ENCODE measurements around the gene LHPP.
A peak's percentile ranks its signal among the peaks of the same experiment; 100 is the strongest.
"Not testable (repeated sequence)": the region's sequence is repeated elsewhere in the genome, so short reads cannot be mapped to it uniquely, and the experiment has no call there.

The LHPP gene

DNA sequence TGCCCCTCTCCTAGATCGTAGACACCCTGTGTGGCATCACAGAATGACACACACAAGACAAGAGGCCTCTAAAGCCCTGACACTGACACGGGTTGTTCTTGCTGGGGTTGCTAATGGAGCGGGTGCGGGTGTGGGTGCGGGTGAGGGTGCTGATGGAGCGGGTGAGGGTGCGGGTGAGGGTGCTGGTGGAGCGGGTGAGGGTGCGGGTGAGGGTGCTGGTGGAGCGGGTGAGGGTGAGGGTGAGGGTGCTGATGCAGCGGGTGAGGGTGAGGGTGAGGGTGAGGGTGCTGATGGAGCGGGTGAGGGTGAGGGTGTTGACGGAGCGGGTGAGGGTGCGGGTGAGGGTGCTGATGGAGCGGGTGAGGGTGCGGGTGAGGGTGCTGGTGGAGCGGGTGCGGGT, 148.6 kb downstream of the LHPP start:
- not testable (repeated sequence) for FAIRE-seq; DNase-seq (ENCODE audit: extremely low spot score, insufficient read length, low read depth)

- FAIRE-seq; DNase-seq (ENCODE audit: extremely low spot score, insufficient read length, low read depth): not testable (repeated sequence)
Observed at GRCh38 chr10:124610851-124611250, 149.2 kb downstream of the LHPP start.

DNA sequence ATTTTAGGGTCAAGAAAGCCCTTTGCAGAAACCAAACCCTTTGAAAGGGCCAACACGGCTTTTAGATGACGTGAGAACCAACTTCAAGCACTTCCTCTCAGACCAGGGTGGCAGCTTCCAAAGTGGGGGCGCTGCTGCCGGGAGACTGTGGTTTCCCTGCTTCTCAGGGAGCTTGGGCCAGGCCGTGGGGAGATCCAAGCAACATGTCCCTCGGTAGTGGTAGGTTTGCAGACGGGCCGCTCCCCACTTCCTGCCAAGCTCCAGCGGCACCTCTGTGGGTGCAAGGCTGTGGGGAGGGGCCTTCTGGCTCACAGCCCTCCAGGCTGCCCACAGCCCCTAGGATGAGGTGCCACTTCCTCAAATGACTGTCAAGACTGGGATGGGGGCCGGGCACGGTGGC, 150.1 kb downstream of the LHPP start:
- no peak for DNase-seq (ENCODE audit: extremely low spot score, insufficient read length, low read depth)
- no peak for FAIRE-seq

DNA sequence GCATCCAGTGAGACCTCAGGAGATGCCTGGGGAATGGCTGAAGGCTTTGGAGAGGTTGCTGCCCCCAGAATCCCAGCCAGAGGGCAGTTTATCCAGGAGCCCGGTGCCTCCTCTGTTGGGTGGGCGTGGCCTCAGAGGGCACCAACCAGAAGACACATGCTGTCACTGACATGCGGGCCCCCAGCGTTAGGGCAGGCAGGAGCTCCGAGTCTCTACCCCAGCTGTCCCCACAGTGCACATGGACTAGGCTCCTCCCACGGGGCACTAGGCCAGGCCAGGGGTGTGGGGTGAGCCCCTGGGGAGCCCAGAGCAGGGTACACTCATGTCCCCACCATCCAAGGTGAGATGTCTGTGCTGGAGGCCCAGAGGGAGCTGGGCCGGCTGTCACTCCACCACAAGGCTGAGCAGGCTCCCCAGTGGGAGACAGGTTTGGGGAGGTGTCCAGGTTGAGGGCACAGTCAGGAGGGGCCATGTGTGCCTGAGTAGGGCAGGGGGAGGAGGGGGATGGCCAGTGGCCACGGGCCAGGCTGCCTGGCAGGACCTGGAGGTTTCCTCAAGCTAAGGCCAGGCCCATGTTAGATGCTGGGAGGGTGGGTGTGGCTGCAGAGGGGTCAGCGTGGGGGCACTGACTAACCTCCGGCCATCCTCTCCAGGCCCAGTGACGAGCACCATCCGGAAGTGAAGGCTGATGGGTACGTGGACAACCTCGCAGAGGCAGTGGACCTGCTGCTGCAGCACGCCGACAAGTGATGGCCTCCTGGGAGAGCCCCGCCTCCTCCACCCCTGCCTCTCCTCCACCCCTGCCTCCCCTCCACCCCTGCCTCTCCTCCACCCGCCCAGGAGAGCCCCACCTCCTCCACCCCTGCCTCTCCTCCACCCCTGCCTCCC, 151.2 kb downstream of the LHPP start:
- FAIRE-seq, result no peak

DNA sequence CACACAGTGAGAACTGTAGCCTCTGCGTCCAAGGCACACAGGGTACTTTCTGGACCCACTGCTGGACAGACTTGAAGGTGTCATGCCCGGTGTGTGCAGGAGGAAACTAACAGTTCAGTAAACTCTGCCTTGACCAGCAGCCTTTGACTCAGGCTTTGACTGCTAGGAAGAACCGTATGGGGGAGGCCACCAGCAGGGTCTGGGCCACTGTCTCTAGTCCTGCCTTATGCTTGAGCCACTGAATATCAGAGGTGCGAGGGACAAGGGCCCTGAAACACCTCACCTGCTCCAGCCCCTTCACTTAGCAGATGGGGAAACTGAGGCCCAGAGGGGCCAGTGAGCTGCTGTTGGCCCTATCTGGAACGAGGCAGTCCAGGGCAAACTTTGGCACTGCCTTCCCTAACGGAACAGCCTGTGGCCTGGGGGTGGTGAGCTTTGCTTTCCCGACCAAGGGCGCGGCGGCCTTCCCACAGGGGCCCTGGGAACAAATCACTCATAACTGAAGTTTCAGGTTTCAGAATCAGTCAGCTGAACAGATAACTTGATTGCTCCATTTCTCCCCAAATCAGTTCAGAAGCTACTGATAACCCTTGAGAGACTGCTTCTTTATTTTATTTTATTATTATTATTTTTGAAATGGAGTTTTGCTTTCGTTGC, 152.5 kb downstream of the LHPP start:
- DNase-seq (ENCODE audit: extremely low spot score, insufficient read length, low read depth) (peak; percentile 60), FAIRE-seq (peak; percentile 87)

More for the DNA sequence above, 151.2 kb downstream of the LHPP start:
- DNase-seq (ENCODE audit: extremely low spot score, insufficient read length, low read depth), result no peak

DNA sequence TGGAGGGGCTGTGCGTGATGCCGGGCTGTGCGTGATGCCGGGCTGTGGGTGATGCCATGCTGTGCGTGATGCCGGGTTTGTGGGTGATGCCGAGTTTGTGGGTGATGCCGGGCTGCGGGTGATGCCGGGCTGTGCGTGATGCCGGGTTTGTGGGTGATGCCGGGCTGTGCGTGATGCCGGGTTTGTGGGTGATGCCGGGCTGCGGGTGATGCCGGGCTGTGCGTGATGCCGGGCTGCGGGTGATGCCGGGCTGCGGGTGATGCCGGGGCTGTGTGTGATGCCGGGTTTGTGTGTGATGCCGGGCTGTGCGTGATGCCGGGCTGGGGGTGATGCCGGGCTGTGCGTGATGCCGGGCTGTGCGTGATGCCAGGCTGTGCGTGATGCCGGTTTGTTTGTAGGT, 153.6 kb downstream of the LHPP start:
- DNase-seq (ENCODE audit: extremely low spot score, insufficient read length, low read depth) (no peak), FAIRE-seq (no peak)

DNA sequence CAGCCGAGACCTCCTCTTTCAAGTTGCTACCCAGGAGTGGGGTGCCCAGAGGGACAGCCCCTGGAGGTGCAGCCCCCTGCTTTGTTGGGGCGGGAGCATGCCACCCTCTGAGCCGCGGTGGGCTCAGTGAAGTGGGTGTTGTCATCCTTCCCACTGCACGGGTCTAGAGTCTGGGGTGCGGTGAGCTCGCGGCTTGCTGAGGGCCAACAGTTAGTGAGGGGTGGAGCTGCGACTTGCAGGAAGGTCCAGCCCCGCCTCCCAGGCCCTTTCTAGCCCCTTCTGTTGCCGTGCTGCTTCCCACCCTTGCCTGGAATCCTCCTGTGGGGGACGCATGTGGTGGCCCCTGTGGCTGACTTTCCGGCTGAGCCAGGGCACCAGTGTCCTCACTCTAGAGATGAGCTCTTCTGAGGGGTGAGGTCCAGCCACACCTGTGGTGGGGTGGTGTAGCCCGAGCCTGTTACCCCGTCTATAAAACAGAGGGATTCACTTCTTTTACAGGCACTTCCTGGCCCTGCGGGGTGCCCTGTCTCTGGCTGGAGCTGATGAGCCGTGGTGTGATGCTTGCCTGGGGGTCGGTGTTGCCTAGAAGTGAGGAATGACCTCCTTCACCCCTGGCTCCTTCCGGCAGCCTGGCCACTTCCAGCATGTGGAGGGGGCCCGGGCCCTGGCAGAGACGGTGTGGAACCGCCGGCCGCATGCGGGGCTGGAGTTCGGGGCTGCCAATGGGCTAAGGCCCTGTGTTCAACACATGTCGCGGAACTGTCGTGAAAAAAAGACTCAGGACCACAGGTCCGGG, 154.6 kb downstream of the LHPP start:
- FAIRE-seq (no peak), DNase-seq (ENCODE audit: extremely low spot score, insufficient read length, low read depth) (no peak)

GRCh38 chr10:124616836-124617130, 155.2 kb downstream of the LHPP start:
- DNase-seq (ENCODE audit: extremely low spot score, insufficient read length, low read depth), result no peak
- no peak for FAIRE-seq

- FAIRE-seq (no peak), DNase-seq (ENCODE audit: extremely low spot score, insufficient read length, low read depth) (no peak)
Observed at GRCh38 chr10:124618470-124619073, 156.9 kb downstream of the LHPP start.

- DNase-seq (ENCODE audit: extremely low spot score, insufficient read length, low read depth) (no peak), FAIRE-seq (peak; percentile 63)
Observed at GRCh38 chr10:124619195-124619594, 157.6 kb downstream of the LHPP start.

- FAIRE-seq, result peak; percentile 52
- DNase-seq (ENCODE audit: extremely low spot score, insufficient read length, low read depth), result no peak
Observed at GRCh38 chr10:124619802-124620490, 158.3 kb downstream of the LHPP start.

DNA sequence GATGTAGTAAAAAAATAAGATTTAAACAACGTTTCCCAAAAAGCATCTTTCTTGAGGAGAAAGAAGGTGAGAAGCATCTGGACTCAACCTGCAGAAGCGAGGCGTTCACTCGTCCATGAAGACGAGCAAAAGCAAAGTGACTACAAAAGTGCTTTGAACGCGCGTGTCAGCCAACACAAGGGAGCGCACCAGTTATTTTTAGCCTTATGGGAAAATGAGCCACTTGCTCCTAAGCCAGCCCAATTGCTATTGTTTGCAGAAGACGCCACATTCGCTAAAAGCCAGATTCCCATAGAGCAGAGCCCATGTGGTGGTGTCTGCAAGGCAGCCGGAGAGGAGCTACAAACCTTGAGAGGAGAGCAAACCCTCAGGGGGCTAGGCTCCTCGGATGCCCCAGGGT, 160.0 kb downstream of the LHPP start:
- FAIRE-seq (no peak), DNase-seq (ENCODE audit: extremely low spot score, insufficient read length, low read depth) (no peak)

DNA sequence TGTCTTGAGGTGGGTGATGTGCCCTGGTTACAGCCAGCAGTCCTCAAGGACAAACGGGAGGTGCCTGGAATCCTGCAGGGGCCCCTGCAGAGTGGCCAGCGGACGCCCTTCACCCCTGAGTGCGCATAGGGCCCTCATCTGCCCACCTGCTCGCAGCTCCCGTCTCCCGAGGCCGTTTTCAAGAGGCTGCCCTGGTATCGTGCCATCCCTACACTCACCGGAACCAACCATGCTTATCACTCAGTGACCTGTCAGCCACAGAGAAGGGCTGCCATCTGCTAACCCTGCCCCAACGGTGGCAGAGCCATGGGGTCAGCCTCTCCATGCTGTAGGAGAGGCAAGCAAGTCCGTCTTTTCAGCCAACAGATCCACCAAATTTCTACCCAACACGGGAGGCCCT, 160.5 kb downstream of the LHPP start:
- DNase-seq (ENCODE audit: extremely low spot score, insufficient read length, low read depth), result no peak
- FAIRE-seq, result no peak

DNA sequence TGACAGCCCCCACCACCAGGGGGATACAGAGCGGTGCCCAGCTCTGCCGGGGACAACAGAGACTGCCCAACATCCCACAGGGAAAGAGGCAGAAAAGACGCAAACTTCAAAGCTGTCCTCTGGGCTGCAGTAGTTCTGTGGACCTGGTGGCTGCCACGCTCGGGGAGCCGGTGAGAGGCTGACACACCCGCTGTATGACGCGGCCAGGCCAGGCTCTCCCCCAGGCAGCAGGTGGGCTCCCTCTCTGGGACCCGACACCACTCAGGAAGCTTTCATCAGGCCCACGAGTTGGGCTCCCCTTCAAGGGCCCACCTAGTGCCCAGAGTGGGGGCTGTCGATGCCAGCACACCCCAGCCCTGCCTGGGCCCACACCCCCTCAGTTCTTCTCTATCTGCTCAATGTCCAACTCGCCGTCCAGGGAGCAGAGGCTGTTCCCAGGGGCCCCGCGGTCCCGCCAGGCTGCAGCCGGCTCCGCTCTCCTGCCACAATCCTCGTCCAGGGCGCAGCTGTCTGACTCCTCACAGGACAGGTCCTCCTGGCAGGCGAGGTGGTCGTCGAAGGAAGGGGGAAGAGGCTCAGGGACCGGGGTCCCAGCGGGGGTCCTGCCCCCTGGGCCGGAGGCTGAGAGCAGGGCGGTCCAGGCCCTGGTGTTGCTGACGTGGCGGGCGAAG, 161.4 kb downstream of the LHPP start:
- FAIRE-seq, result no peak
- DNase-seq (ENCODE audit: extremely low spot score, insufficient read length, low read depth), result no peak

- no peak for FAIRE-seq
- no peak for DNase-seq (ENCODE audit: extremely low spot score, insufficient read length, low read depth)
Observed at GRCh38 chr10:124624006-124624405, 162.4 kb downstream of the LHPP start.

DNA sequence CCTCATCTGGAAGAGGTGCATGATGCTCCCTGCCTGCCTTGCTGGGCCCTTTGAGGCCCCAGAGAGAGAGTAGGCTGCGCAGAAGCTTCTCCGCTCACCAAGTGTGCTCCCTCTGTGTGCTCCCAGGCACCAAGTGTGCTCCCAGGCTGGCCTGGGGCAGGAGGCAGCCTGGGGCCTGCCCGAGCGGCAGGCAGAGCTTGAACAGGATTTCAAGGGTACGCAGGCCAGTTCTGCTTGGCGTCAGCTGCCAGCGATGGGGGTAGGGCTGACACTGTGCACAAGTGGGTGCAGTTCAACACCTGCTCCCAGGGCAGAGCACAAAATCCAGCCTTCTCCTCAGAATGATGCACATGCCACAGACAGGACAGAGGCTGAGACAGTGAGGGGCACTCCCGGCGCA, 162.8 kb downstream of the LHPP start:
- FAIRE-seq, result no peak
- DNase-seq (ENCODE audit: extremely low spot score, insufficient read length, low read depth), result no peak

- no peak for DNase-seq (ENCODE audit: extremely low spot score, insufficient read length, low read depth)
- FAIRE-seq, result no peak
Observed at GRCh38 chr10:124624895-124625294, 163.3 kb downstream of the LHPP start.

DNA sequence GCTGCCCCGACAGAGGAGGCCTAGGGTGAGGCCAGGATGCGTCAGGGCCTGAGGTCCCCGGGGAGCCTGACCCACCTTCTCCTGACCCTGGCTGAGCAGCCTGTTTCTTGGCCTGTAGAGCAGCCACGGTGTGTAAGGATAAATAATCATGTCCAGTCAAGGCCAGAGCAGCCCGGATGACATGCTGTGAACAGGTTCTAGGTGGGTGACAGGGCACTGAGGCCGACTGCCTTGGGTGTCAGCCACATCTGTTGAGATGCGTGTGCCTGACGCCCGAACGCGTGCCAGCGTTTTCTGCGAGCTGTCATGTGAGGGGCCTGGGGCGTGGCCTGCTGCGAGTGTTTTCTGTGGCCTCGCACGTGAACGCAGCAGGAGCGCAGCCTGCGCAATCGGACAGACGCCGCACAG, 164.2 kb downstream of the LHPP start:
- FAIRE-seq, result no peak

GRCh38 chr10:124626759-124627380, 165.2 kb downstream of the LHPP start:
- FAIRE-seq (peak; percentile 81), DNase-seq (ENCODE audit: extremely low spot score, insufficient read length, low read depth) (no peak)

More for the DNA sequence above, 164.2 kb downstream of the LHPP start:
- no peak for DNase-seq (ENCODE audit: extremely low spot score, insufficient read length, low read depth)
